HG02870 (cell line): ENCODE measurements around the gene INTS6.

Experiments
- ATAC-seq: cut with Tn5 transposase; IDR thresholded peaks from one replicate; pipeline ENCODE4 v1.9.1; 2021; ENCODE audit warnings: mild to moderate bottlenecking, moderate library complexity; ENCODE audit not compliant: unreplicated experiment

INTS6 gene

DNA sequence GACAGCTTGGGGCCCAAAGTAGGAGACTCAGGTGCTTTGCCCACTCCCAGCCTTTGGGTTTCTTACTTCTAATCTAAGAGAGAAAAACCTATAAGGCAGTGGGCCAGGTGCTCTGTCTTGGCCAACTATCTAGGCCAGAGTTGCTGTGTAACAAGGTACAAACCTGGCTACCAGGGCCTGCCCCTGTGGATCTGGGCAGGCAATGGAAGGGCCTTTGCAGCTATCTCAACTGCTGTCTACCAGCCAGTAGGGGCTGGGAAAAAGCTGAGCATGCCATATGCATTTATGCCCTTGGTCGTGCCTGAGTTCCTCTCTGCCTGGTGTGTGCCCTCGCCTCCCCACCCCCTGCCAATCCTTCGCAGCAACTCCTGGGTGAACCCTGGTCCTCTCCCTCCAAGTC is 130.0 kb downstream of the INTS6 start:
- no peak for ATAC-seq

DNA sequence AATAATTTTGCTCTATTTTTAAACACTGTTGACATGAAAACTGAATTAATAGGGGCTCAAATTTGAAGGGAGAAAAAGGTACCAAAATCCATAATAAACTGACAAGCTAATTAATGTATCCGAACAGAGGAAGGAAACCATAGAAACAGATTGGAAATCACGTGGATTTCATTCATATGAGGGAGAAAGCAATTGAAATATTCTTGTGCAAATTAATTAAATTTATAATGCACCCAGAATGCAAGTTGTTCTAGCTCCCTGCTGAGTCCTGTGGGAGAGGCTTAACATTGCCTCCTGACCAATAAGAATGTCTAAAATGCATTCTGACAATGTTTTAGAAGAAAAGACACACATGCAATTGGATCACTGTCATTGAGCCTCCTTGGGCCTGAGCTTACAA is 131.0 kb downstream of the INTS6 start:
- ATAC-seq, result no peak

DNA sequence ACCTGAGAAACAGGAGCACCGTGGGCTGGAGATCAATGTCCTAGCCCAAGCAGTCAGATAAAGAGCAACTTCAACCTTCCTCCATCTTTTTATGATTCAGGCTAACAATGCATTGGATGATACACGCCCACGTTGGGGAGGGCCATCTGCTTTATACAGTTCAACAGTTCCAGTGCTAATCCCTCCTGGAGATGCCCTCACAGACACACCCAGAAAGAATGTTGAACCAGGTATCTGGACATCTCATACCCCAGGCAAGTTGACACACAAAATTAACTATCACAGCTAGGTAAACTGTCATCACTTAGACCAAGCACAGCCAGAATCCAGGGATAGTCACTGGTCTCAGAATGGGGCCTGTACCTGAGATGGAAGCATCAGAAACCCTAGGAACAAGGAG is 134.0 kb downstream of the INTS6 start:
- no peak for ATAC-seq

DNA sequence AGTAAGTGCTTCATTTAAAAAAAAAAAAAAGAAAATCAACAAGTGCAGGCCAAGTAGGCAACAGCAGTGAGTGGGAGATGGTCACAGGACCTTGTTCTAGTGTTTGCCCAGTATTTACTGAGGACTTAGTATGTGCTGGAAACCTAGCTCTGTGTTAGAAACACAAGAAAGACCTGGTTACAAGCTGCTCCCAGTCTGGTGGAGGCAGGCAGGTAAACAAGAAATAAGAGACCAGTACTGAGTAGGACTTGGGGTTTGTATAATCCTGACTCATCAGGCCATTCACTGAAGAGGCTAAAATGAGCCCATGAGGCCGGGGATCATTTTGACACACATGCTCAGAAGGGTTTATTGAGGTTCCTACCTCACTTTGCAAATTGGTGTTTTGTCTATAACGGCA is 134.8 kb downstream of the INTS6 start:
- no peak for ATAC-seq

DNA sequence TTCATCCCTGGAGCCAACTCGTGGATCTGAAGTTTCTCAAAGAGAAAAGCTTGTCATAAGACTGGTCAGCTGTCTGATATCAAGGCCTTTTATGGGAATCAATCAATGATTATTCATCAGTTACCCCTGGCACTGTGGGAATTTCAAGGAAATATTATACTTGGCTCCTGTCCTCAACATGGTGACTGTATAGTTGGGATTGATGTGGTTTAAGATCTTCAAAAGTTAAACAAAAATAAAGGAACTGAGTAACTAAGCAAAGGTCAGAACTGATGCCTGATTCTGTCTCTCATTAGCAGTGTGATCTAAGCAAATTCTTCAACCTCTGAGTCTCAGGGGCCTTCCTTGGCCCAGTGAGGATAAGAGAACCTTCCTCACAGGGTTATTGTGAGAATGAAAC is 135.6 kb downstream of the INTS6 start:
- ATAC-seq, result no peak

DNA sequence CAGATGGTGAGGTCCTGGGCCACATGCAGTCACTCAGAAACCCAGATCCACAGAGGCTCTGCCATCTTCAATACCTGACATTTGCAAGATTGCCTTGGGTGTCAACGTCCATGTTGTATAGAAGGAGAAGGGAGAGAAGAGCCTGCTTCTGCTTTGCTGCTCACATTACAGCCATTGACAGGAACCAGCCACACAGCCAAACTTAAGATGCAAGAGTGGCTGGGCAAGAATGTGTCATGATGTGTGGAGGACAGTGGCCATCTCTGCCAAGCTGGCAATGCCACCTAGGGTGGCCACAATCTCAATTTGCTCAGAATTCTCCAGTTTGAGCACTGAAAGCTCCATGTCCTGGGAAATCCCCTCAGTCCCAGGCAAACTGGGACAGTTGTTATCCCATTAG is 139.2 kb downstream of the INTS6 start:
- no peak for ATAC-seq

DNA sequence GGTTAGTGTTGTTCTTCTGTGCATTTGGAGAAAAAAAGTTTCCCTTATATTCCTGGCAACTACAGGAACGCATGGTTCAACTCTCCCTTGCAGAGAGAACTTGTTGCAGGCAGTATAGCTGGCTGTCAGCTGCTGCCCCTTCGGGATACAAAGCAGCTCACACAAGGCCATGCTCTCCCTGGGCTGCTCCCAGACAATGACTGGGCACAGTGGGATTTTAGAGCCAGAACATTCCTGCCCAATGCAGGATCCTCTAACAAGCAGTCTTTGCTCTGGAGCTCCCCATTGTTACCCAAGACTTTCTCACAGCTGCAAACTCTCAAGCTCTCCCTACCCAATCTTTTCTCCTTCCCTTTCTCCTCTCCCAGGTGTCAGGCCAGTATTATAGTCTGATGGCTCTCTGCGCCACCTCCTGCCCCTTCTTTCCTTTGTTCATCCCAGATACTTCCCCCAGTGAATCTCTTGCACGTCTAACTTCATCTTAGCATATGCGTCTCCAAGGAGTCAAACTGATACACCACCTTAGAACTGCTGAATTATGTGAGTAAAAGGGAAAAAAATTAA is 140.8 kb downstream of the INTS6 start:
- ATAC-seq, result no peak
